Measurements from ENCODE around the gene DBH.

- TF ChIP-seq CTCF (IDR thresholded peaks at IDR 0.05 in 2 of 3, conservative IDR thresholded peaks at IDR 0.05 in 1 of 3; ENCODE audit: borderline replicate concordance in 1 of 3, insufficient read depth in 1 of 3, low read depth in 2 of 3, low read length in 2 of 3) (no peak), CEBPB (IDR thresholded peaks at IDR 0.05; ENCODE audit: low read depth) (no peak), POLR2AphosphoS5 (IDR thresholded peaks at IDR 0.05; ENCODE audit: low read depth, low read length) (no peak), MAX (IDR thresholded peaks at IDR 0.05) (no peak), SIN3A (IDR thresholded peaks at IDR 0.05; ENCODE audit: low read depth) (no peak), EZH2phosphoT487 (IDR thresholded peaks at IDR 0.05; ENCODE audit: borderline replicate concordance) (no peak)
Measured at GRCh38 chr9:133638076-133638475, 1.9 kb downstream of the DBH start.
